Measurements from ENCODE around the gene HSPB8. TPM values are rescaled to one million over a fixed set of nuclear protein-coding genes. Genes with fewer than 3 reads are reported as not detected.

Gene HSPB8, protein sequence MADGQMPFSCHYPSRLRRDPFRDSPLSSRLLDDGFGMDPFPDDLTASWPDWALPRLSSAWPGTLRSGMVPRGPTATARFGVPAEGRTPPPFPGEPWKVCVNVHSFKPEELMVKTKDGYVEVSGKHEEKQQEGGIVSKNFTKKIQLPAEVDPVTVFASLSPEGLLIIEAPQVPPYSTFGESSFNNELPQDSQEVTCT
- 529 TPM for total RNA-seq
- long read RNA-seq, transcript HSPB8-201 (3 exons, 2,152 nt): major isoform, 1,657 of 1,713 reads
- long read RNA-seq, partial matches to known transcripts: 1 of 1,713 reads
- long read RNA-seq, other reads (novel, unspliced or antisense): 51 of 1,713 reads

DNA sequence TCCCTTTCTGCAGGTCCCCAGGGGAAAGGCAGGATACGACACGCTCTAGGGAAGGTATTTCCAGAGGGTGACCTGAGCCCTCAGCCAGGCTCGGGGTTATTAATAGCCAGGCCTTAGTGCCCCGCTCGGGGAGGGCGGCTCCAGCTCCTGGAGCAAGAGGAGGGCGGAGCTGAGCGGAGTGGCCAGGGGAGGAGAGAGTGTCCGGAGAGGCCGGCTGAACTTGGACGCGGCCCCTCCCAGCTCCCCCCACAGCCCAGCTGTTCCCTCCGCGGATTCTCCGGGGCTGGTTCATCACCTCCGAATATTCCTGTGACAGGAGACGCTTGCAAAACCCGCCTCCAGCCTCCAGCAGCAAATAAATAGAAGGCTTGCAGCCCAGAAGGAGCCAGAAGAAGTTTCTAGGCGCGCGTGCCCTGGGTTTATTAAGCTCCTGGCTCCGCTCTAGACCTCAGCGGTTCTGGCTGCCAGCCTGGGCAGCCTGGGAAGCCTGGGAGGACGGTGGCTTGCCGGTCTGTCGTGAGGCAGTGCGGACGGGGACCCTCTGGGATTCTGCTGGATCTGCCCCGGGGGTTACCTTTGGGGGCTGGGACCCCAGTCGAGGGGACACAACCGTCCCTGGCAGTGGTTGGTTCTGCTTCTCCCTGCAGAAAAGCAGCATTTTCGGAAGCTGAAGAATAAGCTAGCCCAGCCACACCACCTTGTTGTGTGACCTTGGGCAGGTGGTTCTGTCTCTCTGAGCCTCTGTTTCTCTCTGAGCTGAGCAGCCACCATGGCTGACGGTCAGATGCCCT lies at the start of gene HSPB8:
HSPB8 (plus strand) TSS at position 388 of the 791 bp plus-strand sequence; CDS start at position 770, 382 bp downstream.
- DNase-seq (ENCODE audit: low spot score): peak; percentile 95
- intact Hi-C loops (cut with DNase I): loop anchor here (1.0 to 2.0 kb wide), 2 partner anchors 20 to 68 kb away; no protein-coding TSS in a partner anchor

- no peak for DNase-seq (ENCODE audit: low spot score)
Observed at GRCh38 chr12:119129827-119130434, 48.8 kb upstream of the HSPB8 start.

GRCh38 chr12:119130523-119130922 lies 48.2 kb upstream of the HSPB8 start:
- intact Hi-C loops (cut with DNase I): no loop called here
- DNase-seq (ENCODE audit: low spot score): no peak

More at GRCh38 chr12:119129827-119130434, 48.8 kb upstream of the HSPB8 start:
- intact Hi-C loops (cut with DNase I): no loop called here

DNA sequence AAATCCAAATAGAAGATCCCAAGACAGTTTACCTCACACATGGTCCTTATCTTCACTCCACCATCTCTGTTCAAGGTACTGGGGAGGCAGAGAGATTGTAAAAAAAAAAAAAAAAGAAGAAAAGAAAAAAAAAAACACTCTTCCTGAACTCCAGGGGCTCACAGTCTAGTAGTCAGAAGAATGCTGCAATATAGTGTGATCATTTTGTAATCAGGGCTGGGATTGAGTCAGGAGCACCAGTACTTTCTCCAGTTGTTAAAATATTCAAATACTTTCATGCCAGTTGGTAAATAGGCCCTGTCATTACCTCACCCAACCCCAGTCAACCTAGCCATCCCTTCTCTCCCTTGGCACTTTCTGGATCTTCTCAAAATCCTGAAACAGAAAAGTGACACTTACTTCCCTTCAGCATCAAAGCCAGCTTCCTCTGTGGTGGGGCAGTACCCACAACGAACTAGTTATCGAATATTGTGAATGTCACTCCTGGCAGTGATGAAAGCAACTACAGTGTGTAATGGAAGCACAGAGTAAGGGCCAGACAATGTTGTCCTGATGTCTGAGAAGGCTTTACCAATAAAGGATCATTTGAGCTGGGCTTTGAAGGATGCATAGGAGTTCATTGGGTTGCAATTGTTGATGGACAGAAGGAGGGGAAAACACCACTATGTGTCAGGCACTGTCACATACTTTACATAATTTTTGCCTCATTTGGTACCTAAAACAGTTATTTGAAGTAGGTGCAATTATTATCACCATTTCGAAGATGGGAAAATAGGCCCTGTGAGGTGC lies 44.3 kb upstream of the HSPB8 start:
- DNase-seq (ENCODE audit: low spot score): no peak

DNA sequence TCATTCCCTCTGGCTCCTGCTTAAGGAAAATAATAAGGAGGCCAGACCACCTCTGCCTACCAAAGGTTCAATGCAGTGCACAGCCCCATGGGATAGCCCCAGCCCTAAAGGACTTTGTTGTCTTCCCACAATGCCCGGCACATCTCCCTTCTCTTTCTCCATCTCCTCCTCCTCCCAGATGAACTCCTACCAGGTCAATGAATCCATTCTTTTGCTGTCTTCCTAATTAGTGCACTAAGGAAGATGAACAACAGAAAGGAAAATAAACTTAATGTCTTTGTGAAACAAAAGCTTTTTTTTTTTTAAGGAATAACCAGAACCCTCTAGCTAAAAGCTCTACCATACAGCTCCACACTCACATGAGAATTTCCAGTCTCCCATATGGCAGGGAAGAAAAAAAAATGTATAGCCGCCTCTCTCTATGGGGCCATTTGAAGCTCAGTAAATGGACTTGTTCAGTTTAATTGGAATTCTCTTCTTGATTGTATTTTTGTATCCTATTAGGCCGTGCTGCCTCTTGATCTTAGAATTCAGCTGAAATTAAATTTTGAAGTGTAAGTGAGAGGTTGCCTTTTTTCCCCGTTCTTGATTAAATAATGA lies 41.8 kb upstream of the HSPB8 start:
- intact Hi-C loops (cut with DNase I): no loop called here
- no peak for DNase-seq (ENCODE audit: low spot score)

More for the DNA sequence above, 44.3 kb upstream of the HSPB8 start:
- intact Hi-C loops (cut with DNase I): no loop called here

DNA sequence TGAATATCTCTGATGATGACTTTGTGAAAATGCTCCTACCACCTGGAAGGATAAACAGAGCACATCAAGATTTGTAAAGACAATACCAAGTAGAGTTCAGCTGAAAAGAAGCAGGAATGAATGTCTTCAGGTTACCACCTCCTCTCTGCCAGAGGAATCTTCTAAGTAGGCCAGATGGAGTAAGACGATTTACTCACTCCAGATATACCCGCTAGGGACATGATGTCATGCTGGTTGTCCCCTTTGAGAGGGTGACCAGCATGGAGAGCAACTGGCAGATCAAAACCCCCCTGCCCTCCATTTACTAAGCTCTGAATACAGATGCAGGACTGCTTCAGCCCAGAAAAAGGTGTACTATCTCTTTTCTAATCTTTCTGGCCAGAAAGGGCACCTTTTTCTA lies 39.3 kb upstream of the HSPB8 start:
- DNase-seq (ENCODE audit: low spot score): no peak
- intact Hi-C loops (cut with DNase I): no loop called here

DNA sequence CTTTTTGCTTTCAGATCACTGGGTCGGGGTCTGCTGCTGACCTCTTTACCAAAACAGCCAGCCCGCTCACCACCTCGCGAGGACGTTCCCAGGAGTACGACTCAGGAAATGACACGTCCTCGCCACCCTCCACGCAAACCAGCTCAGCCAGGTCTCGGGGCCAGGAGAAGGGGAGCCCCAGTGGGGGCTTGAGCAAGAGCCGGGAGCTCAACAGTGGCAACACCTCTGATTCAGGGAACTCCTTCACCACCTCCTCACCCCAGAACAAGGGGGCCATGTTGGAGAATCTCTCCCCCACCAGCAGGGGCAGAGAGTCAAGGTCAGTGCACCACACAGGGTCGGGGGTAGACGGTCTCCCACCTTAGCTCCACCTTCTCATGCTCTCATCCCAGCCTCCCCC lies 33.4 kb upstream of the HSPB8 start:
- DNase-seq (ENCODE audit: low spot score): no peak
- intact Hi-C loops (cut with DNase I): no loop called here

DNA sequence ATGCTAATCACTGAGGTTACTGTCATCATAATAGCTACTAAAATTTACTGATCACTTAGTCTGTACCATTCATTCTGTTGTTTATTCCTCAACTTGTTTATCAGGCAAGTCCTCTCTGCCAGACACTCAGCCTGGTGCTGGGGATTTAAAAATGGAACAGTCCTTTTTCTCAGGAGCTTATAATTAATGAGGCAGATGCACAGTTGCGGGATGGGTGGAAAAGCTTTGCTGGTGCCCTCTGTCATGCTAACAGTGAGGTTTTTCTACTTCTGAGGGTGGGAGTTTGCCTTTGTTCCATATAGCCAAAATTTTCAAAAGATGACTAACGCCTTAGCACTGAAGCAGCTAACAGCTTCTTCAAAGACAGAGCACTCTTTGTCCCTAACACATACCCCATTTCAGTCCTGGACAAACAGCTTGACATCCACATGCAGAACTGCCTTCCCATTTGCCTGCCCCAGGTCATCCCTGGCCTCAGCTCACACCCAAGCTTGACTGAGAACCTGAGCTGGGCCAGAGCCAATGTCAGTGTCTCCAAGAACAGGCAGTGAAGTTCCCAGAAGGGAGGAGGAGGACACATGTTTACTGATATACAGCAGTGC lies 30.8 kb upstream of the HSPB8 start:
- DNase-seq (ENCODE audit: low spot score): no peak
- intact Hi-C loops (cut with DNase I): no loop called here

- intact Hi-C loops (cut with DNase I): no loop called here
- no peak for DNase-seq (ENCODE audit: low spot score)
Observed at GRCh38 chr12:119149270-119149669, 29.5 kb upstream of the HSPB8 start.

DNA sequence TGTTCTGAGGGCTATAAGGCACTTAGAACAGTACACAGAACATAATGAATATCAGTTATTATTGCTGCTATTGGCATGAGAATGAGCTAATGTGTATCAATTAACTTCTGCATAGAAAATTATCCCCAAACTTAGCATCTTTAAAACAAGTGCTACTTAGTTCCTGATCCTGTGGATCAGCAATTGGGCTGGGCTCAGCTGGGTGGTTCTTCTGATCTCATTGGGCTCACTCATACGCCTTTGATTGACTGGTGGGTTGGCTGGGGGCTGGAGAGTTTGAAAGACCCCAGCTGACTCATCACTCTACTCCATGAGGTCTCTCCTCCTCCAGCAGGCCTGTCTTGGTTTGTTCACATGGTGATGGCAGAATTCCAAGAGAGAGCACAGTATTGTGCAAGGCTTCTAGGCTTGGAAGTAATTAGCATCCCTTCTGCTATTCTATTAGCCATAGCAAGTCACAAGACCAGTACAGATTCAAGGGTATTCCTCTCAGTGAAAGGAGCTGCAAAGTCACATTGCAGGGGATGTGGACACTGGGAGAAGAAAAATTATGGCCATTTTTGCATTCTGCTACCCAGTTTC lies 27.2 kb upstream of the HSPB8 start:
- intact Hi-C loops (cut with DNase I): no loop called here

GRCh38 chr12:119153477-119154434 lies 25.0 kb upstream of the HSPB8 start:
- intact Hi-C loops (cut with DNase I): no loop called here
- DNase-seq (ENCODE audit: low spot score): no peak

More for the DNA sequence above, 27.2 kb upstream of the HSPB8 start:
- no peak for DNase-seq (ENCODE audit: low spot score)

- intact Hi-C loops (cut with DNase I): no loop called here
- no peak for DNase-seq (ENCODE audit: low spot score)
Observed at GRCh38 chr12:119154435-119154818, 24.3 kb upstream of the HSPB8 start.

DNA sequence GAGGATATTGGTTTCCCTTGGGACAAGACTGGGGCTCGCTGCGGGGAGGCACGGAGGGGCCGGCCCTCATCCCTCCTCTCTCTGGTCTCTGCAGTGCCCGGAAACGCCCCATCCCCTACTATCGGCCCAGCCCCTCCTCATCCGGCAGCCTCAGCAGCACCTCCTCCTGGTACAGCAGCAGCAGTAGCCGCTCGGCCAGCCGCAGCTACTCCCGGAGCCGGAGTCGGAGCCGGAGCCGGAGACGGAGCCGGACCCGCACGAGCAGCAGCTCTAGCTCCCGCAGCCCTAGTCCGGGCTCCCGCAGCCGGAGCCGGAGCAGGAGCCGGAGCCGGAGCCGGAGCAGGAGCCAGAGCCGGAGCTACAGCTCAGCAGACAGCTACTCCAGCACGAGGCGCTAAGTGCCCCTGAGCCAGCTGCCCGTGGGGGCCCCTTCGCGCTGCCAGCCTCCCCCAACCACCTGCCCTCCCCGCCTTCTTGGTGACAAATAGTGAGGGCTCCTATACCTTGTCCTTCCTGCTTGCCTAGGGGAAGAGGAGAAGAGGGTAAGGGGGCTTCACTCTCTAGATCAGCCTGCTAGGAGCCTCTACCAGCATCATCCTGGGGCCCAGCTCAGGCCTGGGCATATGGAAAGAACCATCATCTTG lies 22.2 kb upstream of the HSPB8 start:
- no peak for DNase-seq (ENCODE audit: low spot score)
- intact Hi-C loops (cut with DNase I): loop anchor here (1.0 to 5.0 kb wide), 2 partner anchors 39 to 91 kb away; no protein-coding TSS in a partner anchor

GRCh38 chr12:119157528-119157927 lies 21.2 kb upstream of the HSPB8 start:
- DNase-seq (ENCODE audit: low spot score): peak; percentile 86
- intact Hi-C loops (cut with DNase I): loop anchor here (1.0 to 5.0 kb wide), 2 partner anchors 40 to 90 kb away; no protein-coding TSS in a partner anchor

GRCh38 chr12:119157978-119158377 lies 20.8 kb upstream of the HSPB8 start:
- intact Hi-C loops (cut with DNase I): loop anchor here (1.0 to 5.0 kb wide), 3 partner anchors 20 to 89 kb away; partner anchors contain the start of gene HSPB8
- DNase-seq (ENCODE audit: low spot score): no peak

DNA sequence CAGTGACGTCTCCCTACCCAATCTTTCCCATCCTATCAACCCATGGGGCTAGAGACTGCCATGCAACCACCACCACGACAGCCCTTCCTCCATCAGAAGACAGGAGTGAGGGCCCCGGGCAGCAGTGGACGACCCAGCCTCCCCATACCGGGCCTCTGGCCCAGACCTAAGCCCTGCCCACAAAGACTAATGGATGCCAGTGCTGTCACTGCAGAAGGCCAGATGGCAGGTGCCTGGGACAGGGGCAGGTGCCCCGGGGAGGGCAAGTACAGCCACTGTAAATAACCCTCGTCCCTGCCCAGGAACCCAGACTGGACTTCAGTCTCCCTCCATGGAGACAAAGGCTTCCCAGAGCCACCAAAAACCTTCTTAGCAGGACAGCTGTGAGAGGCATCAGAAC lies 20.3 kb upstream of the HSPB8 start:
- intact Hi-C loops (cut with DNase I): loop anchor here (1.0 to 5.0 kb wide), 2 partner anchors 20 to 41 kb away; partner anchors contain the start of gene HSPB8
- DNase-seq (ENCODE audit: low spot score): peak; percentile 78
